ENCODE measurements around the gene SNAI1.

Gene SNAI1

DNA sequence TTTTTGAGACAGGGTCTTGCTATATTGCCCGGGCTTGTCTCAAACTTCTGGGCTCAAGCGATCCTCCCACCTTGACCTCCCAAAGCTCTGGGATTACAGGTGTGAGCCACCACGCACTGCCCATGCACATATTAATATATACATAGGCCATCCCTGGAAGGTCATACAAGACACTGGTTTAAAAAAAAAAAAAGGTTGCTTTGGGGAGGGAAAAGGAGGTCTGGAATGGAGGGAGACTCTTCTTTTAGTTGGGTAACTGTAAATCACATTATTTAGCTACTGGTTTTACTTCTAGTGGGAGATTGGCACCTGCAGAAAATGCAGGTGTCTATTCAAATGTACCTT, 4.1 kb upstream of the SNAI1 start:
- peaks cover 30% of the 10 kb centered on the region for H3K4me1 Mint-ChIP-seq
- peak overlapping the region in 2 of 3 experiments; percentile 37 to 44 for H3K4me3 Mint-ChIP-seq
- H3K36me3 Mint-ChIP-seq (ENCODE audit: low read depth), result no peaks in the 10 kb centered on the region
- H3K27ac Mint-ChIP-seq, result no peak overlapping the region
- H3K9me3 Mint-ChIP-seq, result no peaks in the 10 kb centered on the region
- TF ChIP-seq, protein P1, sequence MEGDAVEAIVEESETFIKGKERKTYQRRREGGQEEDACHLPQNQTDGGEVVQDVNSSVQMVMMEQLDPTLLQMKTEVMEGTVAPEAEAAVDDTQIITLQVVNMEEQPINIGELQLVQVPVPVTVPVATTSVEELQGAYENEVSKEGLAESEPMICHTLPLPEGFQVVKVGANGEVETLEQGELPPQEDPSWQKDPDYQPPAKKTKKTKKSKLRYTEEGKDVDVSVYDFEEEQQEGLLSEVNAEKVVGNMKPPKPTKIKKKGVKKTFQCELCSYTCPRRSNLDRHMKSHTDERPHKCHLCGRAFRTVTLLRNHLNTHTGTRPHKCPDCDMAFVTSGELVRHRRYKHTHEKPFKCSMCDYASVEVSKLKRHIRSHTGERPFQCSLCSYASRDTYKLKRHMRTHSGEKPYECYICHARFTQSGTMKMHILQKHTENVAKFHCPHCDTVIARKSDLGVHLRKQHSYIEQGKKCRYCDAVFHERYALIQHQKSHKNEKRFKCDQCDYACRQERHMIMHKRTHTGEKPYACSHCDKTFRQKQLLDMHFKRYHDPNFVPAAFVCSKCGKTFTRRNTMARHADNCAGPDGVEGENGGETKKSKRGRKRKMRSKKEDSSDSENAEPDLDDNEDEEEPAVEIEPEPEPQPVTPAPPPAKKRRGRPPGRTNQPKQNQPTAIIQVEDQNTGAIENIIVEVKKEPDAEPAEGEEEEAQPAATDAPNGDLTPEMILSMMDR (IDR thresholded peaks at IDR 0.05; ENCODE audit: unreplicated experiment in 3 of 3), result no peak
- peaks cover 32% of the 10 kb centered on the region for H3K27me3 Mint-ChIP-seq (ENCODE audit: low read depth)

DNA sequence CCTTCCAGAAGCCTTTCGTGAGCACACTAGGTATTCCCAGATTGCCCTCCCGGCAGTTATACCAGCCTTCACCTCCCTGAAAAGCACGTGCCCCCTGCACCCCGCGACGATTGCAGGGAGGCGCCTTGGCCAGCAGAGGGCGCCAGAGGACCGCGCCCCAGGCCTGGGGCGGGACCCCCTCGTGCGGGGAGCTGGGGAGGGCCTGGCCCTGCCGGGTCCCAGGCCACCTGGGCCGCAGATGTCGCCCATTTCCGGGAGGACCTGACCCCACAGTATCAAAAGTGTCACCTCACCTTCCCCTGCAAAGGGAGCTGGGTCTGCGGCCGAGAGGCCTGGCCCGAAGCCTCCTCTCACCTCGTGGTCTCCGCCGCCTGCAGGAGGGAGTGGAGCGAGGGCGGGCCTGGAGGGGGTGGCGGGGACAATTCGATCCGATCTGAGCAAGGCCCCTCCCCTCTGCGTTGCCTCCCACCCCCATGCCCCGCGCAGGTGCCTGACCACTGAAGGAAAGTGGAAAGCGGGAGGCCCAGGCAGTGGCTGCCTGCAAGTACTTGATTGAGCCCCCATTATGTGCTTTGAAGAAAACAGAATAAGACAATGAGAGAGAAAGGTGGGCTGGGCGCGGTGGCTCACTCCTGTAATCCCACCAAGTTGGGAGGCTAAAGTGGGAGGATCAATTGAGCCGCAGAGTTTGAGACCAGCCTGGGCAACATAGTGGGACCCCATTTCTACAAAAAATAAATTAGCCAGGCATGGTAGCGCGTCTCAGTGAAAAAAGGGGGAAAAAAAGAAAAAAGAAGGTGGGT, 3.5 kb upstream of the SNAI1 start:
- no peak overlapping the region for H3K27ac Mint-ChIP-seq

DNA sequence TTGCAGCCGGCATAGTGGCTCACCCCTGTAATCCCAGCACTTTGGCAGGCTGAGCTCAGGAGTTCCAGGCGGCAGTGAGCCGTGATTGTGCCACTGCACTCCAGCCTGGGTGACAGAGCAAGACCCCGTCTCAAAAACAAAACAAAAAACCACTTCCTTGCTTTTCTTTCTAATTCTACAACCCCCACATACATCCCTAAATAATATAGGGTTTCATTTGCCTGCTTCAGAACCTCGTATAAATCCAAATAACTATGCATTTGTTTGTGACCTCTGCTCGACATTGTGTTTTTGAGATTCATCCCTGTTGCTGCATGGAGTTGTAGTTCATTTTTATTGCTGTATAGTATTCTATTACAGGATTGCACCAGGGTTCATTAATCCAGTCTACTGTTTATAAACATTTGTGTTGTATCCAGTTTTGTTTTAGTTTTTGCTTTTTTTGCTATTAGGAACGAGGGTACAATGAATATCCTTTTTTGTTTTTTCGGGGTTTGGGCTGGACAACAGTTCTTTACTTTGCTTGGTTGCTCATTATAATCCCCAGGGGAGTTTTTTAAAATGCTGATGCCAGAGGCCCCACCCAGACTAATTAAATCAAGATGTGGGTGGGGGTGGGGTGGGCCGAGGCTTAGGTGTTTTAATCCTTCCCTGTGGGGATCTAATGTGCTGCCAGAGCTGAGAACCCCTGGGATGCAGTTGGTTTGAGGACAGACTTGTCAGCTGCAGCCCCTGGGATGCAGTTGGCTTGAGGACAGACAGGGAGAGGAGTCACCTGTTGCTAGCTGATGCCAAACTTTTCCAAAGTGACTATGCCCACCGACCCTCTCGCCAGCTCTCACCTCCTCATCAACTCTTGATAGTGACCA, 2.4 kb upstream of the SNAI1 start:
- Mint-ChIP-seq H3K4me3 (peak overlapping the region; percentile 28 to 68 (median 64)), H3K36me3 (ENCODE audit: low read depth) (peaks cover 12% of the 10 kb centered on the region), H3K27me3 (ENCODE audit: low read depth) (peaks cover 32% of the 10 kb centered on the region), H3K4me1 (peaks cover 42% of the 10 kb centered on the region), H3K27ac (peak overlapping the region in 1 of 3 experiments; percentile 3), H3K9me3 (no peaks in the 10 kb centered on the region)
- TF ChIP-seq, protein P1 (IDR thresholded peaks at IDR 0.05; ENCODE audit: unreplicated experiment in 3 of 3), result no peak

More for the DNA sequence above, 3.5 kb upstream of the SNAI1 start:
- Mint-ChIP-seq H3K36me3 (ENCODE audit: low read depth) (peaks cover 4% of the 10 kb centered on the region), H3K4me1 (peaks cover 35% of the 10 kb centered on the region), H3K4me3 (peak overlapping the region; percentile 40 to 68 (median 58)), H3K27me3 (ENCODE audit: low read depth) (peaks cover 32% of the 10 kb centered on the region), H3K9me3 (no peaks in the 10 kb centered on the region)
- TF ChIP-seq, protein P1 (IDR thresholded peaks at IDR 0.05; ENCODE audit: unreplicated experiment in 3 of 3), result peak; percentile 99 to 100 (median 99)

DNA sequence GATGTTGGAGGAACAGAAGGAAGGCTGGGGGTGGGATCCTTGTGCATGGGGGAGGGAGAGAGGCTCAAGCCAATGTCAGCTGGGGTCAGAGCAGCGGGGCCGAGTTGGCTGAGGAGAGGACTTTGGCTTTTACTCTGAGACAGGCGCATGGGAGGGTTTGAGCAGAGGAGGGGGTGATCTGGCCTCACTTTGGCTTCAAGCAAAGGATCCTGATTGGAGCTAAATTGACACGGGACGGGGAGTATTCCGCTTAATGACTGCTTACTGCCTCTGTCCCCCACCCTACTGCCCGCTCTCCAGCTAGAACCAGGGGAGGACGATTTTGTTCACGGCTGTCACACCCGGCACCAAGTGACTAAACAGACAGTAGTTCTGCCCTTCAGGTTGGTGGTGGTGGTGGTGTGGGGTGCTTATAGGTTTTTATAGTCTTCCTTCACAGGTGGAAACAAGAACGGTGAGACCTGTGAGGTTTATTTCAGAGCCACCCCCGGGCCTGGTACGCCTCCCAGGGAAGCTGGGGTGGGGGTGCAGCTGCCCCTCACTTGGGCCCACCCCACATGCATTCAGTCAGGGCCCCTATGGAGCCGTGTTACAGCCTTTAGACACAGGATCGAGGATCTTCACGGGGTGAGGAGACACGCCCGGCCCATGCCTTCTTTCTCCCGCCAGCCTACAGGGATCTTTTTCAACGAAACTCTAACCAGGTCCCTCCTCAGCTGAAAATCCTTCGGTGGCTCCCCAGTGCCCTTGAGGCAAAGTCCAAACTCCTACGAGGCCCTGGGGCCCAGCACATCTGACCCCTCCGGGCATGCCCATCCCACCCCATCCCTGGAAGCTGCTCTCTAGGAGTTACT, 1.3 kb upstream of the SNAI1 start:
- TF ChIP-seq, protein P1 (IDR thresholded peaks at IDR 0.05; ENCODE audit: unreplicated experiment in 3 of 3), result no peak
- Mint-ChIP-seq H3K9me3 (no peaks in the 10 kb centered on the region), H3K27me3 (ENCODE audit: low read depth) (peaks cover 32% of the 10 kb centered on the region), H3K4me3 (peak overlapping the region; percentile 48 to 77 (median 64)), H3K27ac (peak overlapping the region in 1 of 3 experiments; percentile 3), H3K4me1 (peaks cover 53% of the 10 kb centered on the region), H3K36me3 (ENCODE audit: low read depth) (peaks cover 21% of the 10 kb centered on the region)

DNA sequence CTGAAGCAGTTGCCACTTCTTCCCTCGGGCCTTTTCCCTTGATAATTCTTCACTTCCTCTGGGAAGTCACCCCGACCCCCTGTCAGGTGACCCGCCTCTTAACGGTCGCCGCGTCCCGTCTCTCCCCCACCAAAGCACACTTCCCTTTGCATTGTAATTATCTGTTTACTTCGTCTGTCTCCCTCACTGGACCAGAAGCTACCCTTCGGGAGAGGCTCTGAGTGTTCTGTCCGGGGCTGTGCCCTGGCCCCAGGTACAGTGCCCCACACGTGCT, 771 bp upstream of the SNAI1 start:
- Mint-ChIP-seq H3K27me3 (ENCODE audit: low read depth) (peaks cover 32% of the 10 kb centered on the region), H3K27ac (peak overlapping the region in 1 of 3 experiments; percentile 12), H3K4me3 (peak overlapping the region; percentile 48 to 77 (median 64)), H3K4me1 (peaks cover 58% of the 10 kb centered on the region), H3K36me3 (ENCODE audit: low read depth) (peaks cover 24% of the 10 kb centered on the region), H3K9me3 (no peaks in the 10 kb centered on the region)
- TF ChIP-seq, protein P1 (IDR thresholded peaks at IDR 0.05; ENCODE audit: unreplicated experiment in 3 of 3), result no peak
